ENCODE measurements around the gene TIMP3.

The TIMP3 gene

DNA sequence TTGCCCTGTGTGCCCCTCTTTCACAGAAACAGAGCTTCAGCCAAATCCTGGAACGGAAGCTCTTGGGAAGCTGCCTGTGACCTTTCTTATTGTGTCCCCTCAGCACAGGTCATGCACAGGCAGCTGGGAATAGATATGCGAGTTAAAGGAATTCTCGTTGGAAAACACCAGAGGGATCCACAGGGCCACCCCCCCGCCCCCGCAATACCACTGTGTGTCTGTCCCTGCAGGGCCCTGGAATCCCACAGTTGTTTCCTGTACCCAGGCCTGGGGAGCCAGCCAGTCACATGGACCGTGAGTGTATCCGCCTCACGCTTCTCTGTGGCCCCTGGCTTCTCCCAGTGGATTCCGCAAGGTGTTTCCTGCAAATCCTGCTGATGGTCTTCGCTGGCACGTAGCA is 29.0 kb downstream of the TIMP3 start:
- peak; percentile 61 for DNase-seq (ENCODE audit: low spot score)

DNA sequence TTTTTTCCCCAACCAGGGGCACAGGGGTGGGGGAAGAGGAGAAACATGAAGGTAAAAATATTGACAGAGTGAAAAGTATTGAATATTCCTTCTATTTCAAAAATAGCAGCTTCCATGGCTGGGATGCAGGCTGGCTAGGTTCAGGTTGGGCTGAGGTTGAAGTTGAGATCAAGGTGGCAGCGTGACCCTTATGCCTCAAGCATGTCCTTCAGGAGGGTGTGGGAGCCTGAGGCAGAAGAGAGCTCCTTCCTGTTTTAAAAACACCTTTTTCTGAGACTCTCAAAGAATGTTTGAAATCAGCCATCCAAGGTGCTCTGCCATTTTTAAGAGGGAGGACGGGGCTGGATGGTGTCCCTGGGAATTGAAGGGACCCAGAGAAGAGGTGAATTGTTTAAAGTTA is 29.5 kb downstream of the TIMP3 start:
- no peak for DNase-seq (ENCODE audit: low spot score)

DNA sequence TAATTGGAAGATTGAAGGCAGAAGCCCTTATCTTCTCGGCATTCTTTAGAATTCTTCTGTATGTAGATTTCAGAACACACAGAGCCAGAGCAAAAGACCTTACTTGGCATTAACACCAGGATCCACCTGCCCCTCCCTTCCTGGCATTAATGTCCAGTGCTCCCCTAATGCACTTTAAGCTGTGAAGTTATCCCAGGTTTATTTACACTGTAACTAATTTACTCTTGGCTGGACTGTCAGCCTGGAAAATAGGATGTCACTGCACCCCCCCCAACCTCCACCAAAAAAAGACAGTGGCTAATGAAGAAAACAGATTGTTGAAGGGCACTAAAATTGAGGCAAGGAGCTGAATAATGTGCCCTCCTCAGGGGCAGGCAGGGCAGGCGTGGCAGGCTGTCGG is 30.1 kb downstream of the TIMP3 start:
- DNase-seq (ENCODE audit: low spot score): no peak

DNA sequence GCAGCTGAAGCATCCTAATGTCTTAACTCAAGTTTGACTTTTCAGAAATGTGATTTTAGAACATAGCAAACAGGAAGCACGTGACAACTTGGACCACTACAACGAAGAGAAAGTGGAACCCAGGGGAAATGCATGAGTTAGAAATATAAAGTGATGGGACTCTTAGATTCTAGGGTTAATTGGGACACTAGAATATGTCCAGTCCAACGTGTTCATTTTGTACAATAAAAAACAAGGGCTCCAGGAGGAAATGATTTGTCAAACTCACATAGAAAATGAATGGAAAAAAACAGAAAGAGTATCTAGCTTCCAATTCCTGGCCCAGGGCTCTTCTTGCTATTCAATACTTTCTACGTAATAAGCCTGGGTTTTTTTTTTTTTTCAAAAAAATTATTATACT is 30.7 kb downstream of the TIMP3 start:
- DNase-seq (ENCODE audit: low spot score): no peak

DNA sequence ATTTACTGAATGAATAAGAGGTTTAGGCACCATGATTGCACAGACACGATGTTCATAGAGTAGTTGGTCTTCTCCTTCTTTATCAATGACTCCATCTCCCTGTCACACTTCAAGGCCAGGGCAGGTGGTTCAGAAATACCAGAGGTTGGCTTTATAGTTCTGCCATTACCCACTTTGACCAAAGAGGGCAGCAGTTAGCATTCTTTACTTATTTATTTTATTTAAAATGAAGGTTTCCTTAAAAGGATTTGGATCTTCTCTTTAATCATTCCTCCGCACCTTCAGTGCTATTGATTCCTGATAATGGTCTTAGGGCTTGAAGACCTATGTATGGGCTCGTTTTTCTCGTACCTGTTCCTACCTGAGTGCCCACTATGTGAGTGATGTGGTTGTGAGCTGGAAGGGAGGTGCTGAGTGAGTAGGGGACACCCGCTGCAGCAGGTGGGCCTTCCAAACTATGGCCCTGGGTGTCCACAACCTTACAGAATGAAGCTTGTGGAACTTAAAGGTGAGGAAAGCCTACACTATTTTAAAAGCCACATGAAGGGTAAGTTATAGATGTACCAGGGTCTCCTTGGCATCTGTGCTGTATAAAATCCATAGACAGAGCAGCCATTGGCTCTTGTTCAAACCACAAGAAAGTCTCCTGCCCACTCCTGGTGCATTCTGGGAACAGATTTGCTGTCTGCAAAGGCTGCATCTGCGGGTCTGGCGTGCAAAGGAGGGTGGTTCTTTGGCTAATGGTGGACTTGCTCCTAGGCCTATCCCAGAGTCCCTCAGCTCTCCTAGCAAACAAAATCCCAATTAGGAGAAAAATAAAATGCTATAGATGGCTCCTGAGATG is 35.0 kb downstream of the TIMP3 start:
- DNase-seq (ENCODE audit: low spot score): no peak

DNA sequence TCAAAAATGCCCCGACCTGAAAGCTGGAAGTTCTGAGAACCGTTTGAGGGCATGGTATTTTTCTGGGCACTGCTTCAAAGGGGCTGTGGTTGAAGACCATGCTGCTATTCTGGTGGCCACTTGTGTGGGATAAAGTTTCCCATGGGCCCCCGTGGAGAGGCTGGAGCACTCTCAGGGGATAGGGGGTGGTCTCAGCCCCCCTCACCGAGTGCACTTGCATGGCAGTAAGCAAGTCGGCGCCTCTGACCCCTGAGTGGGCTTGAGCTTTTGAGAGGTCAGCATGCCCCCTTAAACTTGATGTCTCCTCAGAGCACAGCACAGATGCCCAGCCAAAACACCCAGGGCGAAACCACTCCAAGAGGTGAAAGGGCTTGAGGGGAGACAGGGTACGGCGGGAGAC is 35.6 kb downstream of the TIMP3 start:
- no peak for DNase-seq (ENCODE audit: low spot score)

DNA sequence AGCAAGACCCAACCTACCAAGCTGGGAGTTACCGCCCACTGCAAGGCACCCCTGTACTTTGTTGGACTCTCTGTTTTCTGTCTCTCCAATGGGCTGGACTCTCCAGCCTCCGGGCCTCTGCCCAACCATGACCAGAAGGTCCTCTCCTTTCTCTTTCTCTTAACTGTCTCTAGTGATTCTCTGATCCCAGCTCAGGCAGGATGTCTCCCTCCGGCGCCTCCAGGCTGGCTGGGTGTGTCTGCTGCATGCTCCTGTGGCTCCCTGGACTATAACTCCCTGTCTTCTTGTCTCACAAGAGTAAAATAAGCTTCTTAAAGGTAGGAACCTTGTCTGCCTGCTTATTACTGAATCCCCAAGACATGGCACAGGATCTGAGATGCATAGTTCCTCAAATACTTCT is 36.3 kb downstream of the TIMP3 start:
- no peak for DNase-seq (ENCODE audit: low spot score)

DNA sequence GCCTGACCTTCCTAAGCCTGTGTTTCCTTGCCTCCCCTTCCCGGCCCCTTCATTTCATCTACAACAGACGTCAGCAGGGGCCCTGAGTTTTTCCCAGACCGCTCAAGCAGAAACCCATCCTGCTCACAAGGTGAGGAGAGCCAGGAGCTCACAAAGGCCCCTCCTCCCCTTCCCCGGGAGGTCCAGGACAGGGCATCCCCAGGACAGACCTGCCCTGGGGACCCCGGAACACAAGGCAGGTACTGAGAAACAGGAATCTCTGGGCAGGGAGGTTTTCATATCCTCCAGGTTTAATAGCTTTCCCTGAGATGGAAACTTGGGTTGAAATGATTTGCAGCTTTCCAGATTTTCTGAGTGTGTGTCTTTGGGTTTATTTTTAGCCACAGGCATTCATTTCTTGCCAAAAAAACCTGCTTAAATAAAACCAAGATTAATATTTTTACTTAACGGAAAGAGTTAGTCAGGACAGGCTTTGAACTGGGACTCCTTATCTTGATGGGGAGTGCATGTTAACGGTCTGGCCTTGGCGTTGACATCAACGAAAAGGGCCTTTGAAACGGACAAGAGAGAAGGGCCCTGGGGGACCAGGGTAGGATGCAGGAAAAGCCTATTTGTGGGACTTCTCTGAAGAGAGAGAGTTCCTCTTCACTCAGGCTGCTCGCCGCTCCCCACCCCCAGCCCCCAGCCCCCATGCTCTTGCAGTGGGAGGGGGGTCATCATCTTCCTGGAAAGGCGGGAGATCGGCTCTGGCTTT is 38.5 kb downstream of the TIMP3 start:
- DNase-seq (ENCODE audit: low spot score): no peak

DNA sequence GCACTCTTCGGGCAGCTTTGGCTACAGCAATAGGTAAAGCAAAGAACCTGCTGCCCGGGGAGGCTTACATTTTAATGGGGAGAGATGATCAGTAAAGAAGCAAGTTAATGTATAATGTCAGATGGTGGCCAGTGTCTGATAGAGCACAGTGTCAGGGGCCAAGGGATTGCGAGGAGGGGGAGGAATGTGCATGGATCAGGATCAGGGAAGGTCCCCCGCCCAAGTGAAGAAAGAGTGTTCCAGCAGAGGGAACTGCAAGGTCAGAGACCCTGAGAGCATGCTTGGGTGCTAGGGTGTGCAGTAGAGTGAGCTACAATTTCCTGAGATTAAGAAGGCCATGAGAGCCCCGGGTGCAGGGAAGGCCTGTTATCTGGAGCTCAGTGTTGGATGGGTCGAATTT is 39.7 kb downstream of the TIMP3 start:
- DNase-seq (ENCODE audit: low spot score): no peak

DNA sequence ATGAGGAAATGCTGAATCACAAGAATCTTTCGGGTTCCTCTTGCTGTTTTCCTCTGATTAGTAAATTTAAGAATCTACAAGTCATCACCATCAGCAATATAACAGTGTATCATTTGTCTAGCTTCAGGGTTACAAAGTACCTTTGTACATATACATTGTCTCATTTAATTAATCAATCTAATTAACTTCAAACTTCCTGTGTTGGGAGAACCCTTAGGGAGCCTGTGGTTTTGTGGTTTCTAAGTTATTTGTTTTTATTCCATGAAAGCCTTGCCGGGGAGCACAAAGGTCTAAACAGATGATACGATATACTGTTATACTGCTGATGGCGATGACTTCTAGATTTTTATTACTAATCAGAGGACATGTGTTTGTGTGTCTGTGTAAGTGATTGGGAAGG is 41.0 kb downstream of the TIMP3 start:
- DNase-seq (ENCODE audit: low spot score): no peak

DNA sequence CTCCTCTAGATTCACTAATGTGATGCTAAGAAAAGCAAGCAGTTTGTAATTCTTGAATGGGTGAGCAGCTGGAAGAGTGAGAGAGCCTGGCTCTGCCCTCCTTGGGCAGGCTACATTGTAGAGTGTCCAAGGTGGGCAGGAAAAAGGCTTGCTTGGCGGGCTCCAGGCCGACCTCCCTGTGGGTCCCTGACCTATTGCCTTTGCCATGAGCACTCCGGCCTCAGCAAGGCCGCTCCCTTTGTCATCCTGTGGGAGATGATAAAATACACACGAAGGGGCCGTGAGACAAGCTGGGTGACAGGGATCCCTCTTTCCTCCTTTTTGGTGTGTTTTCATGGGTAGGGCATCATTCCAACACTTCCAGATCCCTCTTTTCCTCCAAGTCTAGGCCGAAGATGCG is 41.8 kb downstream of the TIMP3 start:
- no peak for DNase-seq (ENCODE audit: low spot score)

DNA sequence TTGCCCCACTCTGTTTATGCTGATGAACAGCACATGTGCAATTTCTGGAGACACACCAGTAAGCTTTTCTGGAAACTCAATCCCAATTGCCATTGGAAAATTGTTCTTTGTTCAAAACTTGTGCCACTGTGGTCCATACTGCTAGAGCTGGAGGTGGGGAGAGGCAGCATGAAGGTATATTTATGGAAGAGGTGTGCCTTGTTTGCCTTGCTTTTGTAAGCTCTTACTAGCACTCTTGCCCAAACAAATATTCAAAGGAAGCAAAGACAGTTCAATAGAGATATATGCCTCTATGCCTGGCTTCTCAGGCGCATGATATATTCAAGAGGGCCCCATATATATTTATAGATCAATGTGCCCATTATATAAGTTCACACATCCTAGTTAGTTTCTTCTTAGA is 42.7 kb downstream of the TIMP3 start:
- no peak for DNase-seq (ENCODE audit: low spot score)

DNA sequence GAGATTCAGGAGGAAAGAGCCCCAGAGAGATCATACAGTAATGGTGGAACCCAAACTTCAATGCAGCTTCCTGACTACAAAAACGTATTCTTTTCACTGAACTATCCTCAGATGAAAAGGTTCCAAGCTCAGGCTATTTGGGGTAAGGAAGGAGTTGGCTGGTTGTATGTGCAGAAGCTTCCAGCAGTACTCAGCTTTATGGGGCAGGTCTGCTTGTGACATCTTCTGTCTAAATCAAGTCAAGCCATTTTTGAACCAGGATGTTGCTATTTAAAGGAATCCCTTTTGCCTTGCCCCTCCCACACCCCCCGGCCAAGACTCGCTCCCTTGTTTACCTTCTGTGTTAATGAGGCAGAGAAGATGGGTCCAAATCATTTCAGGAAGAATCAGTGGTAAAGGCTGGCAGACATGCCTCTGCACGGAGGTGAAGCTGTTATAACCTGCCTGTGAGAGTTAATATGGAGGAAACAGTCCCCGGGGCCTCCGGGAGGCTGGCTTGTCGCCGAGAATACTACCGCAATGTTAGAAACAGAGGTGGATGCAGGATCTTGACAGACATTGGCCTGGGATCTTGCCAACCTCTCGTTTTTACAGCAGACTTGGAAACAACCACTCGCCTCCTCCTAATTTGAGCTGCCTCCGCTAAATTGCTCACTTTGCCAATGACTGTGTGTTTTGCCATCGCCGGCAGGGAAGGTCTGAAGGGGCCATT is 45.4 kb downstream of the TIMP3 start:
- no peak for DNase-seq (ENCODE audit: low spot score)

DNA sequence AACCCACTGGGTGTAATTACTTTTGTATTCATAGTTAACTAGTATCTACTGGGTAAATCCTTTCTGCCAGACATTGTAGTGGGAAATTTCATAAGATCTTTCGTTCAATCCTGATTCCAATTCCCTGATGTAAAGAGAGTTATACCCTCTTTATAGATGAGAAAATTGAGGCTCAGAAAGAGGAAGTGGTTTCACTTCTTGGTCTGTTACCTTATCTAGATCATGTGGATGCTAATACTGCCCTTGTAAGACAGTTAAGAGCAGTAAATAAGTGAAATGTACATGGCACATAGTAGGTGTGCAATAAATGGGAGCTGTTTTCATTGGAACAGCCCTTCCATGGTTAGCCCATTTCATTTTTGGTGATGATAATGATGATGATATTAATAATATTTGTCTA is 46.7 kb downstream of the TIMP3 start:
- no peak for DNase-seq (ENCODE audit: low spot score)

DNA sequence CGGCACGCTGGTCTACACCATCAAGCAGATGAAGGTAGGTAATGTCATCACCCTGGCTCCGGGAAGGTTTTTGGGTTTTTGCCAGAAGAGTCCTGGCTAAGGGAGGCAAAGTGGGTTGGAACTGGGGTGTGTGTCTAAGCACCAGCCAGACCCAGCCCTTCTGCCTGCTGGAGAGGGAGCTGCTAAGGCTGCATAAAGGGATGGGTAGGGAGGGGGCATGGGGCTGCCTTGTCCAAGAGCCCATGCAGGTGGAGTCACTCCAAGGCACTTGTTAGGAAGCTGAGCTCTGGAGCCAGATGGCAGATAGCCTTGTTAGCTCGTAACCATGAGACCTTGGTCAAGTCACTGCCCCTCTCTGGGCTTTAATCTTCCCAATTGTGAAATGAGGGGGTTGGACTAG is 48.0 kb downstream of the TIMP3 start:
- no peak for DNase-seq (ENCODE audit: low spot score)

DNA sequence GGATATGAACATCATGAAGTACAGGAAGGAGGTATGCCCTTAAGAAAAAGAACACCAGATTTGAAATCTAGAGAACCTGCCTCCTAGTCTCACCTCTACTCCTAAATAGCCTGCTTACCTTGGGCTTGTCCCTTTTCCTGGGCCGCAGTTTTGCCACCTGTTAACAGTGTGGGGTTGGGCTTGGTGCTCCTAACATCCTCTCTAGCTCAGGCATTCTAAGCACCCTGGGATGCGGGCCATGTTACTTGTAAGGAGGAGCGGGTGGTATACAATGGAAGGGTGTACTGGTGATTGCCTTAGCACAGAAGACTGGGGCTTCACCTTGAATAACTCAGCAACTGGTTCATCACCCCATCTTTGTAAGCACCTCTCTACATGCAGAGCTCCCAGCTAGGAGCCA is 48.7 kb downstream of the TIMP3 start:
- DNase-seq (ENCODE audit: low spot score): no peak

DNA sequence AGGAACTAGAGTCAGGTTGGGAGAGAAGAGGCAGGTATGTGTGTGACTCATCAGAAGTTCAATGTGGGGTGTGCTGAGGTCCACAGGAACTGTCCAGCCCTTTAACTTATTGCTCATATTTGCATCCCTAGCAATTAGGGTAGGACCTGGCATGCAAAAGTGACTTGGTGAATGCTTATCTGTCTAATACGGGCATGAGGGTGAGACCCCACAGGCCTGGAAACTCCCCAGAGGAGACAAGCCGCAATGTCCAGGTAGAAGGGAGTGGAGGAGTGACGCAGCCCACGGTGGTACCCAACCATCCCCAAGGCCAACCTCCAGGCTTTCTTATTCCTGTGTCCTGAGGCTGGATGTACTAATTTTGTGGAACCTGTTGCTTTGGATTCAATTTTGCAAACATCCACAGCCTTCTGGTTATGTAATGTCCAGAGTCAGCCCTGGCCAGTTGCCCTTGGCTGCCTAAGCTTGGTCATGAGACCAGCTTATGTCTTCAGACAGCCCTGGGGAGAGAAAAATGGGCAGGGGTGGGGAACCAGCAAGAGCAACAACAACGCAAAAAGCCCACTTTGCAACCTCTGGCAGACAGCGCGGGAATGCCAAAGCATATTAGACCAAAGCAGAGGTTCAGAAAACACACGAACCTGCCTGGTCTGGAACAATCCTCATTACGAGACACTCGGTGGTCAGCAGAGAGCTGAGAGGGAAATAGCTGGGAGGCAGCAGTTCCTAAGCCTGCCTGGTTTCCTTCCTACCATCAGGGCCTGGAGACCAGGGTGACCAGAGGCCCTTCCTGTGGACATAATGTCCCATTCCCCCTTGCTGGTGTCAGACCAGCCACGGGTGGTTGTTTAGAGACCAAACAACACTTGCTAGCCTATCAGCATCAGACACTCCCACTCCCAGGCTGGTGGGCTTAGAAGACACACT is 49.3 kb downstream of the TIMP3 start:
- DNase-seq (ENCODE audit: low spot score): no peak

DNA sequence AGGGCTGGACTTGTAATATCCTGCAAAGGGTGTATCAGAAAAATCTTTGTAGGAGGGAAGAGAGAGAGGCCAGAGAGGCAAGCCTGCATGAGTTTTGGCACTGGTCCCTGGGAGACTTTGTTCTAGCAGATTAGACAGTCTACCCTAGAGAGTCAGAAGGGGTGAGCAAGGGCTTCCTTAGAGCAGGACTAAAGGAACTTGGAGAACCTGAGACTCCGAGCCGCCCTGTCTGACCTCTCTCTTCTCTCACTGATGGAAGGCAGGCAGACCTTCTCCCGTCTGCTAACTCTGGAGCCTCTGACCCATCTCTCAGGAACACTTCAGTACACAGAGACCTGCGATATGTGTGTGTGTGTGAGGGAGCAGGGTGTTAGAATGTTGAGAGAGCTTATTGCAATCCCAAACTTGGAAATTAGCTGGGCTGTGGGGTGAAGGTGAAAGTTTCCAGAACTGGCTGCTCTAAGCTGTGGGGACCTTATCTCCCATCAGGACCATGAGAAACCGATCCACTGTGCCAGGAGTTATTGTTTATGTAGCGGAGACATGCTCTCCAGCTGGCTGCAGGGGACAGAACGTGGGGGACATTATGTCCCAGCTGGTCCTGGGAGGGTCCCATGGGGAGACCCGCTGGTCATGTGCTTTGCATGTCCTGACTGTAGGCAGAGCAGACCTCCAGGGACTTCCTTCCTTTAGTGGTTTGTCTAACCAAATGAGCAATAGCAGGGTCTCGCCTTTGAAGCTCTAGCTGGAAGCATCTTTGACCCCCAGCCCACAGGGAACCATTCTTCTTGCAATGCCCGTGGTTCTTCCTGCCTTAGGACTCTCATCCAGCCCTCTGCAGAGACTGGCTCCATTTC is 51.1 kb downstream of the TIMP3 start:
- no peak for DNase-seq (ENCODE audit: low spot score)

DNA sequence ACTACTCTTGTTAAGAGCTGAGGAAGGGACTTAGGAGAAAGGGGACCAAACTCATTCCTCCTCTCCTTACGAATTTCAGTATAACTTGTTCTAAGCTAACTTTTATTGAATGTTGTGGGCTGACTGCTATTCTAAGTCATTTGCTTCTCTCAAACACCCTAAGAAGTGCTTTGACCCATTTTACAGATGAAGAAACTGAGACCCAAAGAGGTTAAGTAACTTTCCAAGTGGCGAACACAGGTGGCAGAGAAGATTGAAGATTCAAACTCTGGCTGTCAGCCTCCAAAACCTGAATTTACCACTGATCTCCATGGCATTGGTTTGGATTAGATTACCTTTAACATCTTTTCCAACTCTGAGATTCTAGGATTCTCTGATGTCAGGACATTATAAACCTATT is 52.2 kb downstream of the TIMP3 start:
- DNase-seq (ENCODE audit: low spot score): no peak

DNA sequence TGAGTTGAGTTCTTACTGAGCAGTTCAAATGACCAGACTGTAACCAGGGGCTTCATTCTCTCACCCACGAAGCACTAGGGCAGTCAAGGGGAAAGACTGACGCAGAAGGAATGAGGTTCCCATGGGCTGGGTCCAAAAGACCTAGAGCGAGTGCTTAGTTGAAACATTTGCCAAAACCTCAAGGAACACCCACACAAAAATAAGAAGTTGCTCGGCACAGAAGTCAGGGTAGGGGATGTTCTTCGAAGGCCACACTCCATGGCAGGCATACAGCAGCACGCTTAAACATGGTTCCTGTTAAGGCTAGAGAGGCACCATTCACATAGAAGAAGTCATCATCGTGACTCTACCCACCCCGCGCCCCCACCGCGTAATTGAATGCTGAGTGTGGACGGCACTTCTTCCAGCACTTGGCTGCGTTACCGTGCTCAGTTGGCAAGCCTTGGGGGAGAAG is 52.9 kb downstream of the TIMP3 start:
- no peak for DNase-seq (ENCODE audit: low spot score)
